ENCODE data around the gene CPN1. TPM values are rescaled to one million over a fixed set of nuclear protein-coding genes. Genes with fewer than 3 reads are reported as not detected.
"Not testable (repeated sequence)": the region's sequence is repeated elsewhere in the genome, so short reads cannot be mapped to it uniquely, and the experiment has no call there.

CPN1 gene
- total RNA-seq, 1 experiment from 2014 or later: not detected

DNA sequence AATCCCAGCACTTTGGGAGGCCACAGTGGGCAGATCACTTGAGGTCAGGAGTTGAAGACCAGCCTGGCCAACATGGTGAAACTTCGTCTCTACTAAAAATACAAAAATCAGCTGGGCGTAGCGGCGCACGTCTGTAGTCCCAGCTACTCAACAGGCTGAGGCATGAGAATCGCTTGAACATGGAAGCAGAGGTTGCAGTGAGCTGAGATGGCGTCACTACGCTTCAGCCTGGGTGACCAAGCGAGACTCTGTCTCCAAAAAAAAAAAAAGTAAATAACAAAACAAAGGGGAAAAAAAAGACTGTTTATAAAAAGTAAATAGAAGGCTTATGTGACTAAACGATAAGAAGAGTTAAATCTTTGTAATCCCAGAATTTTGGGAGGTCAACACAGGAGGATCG, 56.9 kb downstream of the CPN1 start:
- DNase-seq (ENCODE audit: low read depth): no peak

DNA sequence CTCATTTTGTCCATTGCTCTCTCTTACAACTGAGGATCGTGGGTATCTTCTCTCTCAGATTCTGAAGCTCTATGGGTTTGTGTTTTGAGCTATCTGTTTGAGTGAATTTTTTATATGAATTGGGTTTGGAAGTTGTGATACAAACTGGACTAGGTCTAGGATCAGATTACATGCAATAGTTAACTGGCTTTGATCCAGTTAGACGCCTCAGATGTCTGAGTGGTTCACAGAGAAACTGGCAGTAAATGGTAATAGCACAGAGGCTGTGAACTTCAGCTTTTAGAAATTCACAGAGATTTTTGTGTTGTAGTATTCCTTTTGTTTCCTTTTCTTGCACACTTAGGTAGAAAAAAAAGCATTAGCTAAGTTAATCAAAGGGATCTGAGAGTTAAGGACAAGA, 59.3 kb downstream of the CPN1 start:
- DNase-seq (ENCODE audit: low read depth): peak; percentile 48

DNA sequence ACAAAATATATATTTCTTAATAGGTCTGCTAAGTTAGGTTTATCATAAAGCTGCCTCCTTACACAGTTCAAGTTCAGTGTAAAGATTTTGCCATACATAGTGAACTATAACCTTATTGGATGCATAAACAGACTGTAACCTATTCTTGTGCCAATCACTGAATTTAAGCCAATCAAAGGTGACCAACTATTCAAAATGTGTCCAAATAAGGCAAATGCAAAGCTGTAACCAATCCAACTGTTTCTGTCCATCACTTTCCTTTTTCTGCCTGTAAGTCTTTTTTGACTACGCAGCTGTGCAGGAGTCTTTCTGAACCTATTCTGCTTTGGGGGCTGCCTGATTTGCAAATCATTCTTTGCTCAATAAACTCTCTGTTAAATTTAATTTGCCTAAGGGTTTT, 60.3 kb downstream of the CPN1 start:
- DNase-seq (ENCODE audit: low read depth): peak; percentile 80

DNA sequence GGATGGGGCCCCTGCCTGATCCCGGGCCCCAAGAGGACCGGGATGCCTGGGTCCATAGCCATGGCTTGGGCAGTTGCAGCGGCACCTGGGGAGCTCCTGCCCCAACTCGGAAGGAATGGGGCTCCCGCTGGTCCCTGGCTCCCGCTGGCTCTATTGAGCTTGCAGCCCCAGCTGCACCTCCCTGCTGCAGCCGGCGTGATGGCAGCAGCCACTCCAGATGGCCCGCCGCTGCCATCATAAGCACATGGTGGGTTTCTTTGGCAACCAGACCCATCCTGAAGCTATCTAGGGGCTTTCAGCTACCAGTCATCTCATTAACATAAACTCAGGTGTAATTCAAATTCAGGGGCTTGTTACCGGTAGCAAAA, 60.8 kb downstream of the CPN1 start:
- DNase-seq (ENCODE audit: low read depth): no peak

DNA sequence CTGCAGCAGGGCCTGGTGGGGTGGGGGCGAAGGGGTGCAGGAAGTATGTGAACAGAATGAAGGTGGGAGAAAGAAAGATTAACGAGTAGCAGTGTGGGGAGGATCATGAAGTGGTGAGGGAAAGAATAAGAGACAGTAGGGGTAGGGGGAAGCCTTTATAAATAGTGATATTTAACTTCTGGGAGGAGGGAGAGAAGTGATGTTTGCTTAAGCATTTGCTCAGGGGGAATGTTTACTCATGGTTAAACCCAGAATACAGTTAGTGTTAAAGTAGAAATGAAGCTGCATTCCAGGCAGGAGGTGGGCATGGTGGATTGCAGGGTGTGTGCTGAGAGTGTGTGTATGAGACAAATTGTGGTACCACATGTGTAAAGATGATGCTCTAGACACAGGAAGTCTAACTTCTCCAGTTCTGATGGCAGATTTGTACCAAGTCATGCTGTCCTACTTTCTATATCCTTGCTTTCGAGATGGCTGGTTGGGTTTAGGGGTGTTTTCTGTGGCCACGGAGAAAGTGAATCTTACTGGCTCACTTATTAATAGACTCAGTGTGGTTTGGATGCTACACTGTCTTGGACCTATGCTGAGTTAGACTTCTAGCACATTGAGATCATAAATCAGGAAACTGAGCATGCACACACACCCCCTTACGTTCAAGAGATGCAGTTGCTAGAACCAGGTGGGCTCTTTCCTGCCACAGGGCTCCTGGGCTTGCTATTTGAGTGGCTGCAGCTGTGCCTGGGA, 61.4 kb downstream of the CPN1 start:
- DNase-seq (ENCODE audit: low read depth): no peak

DNA sequence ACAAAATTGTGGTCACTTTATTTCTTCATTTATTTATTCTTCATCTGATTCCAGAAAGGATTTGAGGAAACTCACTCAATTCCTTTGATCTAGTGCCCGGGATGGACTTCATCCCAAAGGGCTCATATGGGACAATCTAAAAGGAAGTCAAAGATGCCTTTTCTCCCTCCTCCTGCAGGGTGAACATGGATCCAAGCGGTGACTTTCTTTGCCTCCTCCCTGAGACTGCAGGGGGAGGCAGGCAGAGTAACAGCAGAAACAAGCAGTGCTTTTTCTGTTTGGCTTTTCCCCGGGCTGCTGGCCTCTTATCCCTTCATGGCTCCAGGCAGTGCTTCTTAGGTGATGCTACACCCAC, 61.9 kb downstream of the CPN1 start:
- no peak for DNase-seq (ENCODE audit: low read depth)

DNA sequence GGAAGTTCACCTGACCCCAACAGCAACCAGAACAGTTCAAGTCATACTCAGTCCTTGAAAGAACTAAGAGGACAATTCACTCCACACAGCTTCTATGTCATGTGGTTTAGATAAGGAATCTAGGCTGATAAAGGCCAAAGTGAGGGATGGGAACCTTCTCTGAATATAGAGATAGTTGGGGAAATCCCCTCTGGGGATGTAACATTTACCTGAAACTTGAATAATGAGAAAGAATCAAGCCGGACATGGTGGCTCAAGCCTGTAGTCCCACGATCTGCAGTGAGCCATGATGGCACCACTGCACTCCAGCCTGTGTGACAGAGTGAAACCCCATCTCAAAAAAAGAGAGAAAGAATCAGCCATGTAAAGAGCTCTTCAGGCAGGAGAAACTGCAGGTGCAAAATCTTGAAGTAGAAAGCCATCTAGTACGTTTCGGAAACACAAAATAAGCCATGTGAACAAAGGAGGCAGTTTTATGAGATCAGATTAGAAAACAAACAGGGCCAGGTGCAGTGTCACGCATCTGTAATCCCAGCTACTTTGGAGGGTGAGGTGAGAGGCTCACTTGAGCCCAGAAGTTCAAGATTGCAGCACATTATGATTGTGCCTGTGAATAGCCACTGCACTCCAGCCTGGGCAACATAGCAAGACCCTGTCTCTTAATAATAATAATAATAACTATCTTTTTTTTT, 67.5 kb downstream of the CPN1 start:
- DNase-seq (ENCODE audit: low read depth): no peak

DNA sequence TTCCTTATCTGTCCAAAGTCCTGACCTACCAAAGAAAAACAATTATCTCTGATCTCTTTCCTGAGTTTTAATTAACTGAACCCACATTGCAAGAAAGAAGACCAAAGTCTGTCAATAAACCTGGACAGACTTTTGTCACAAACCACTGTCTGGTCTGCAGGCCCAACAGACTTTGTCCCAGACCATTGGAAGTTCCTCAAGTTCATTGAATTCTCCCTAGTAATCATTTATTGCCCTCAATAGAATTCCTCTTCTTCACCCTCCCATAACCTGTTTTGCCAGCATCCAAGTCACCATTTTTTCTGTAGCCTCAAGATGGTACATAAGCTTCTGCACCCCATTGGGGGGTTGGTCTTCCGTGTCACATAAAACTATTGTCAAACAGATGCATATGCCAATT, 68.0 kb downstream of the CPN1 start:
- no peak for DNase-seq (ENCODE audit: low read depth)

DNA sequence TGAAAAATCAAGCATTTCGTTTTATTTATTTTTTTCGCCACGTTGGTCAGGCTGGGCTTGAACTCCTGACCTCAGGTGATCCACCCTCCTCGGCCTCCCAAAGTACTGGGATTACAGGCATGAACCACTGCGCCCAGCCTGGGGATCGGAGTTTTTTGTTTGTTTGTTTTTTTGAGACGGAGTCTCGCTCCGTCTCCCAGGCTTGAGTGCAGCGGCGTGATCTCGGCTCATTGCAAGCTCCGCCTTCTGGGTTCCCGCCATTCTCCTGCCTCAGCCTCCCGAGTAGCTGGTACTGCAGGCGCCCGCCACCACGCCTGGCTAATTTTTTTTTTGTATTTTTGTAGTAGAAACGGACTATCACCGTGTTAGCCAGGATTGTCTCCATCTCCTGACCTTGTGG, 69.8 kb downstream of the CPN1 start:
- not testable (repeated sequence) for DNase-seq (ENCODE audit: low read depth)

DNA sequence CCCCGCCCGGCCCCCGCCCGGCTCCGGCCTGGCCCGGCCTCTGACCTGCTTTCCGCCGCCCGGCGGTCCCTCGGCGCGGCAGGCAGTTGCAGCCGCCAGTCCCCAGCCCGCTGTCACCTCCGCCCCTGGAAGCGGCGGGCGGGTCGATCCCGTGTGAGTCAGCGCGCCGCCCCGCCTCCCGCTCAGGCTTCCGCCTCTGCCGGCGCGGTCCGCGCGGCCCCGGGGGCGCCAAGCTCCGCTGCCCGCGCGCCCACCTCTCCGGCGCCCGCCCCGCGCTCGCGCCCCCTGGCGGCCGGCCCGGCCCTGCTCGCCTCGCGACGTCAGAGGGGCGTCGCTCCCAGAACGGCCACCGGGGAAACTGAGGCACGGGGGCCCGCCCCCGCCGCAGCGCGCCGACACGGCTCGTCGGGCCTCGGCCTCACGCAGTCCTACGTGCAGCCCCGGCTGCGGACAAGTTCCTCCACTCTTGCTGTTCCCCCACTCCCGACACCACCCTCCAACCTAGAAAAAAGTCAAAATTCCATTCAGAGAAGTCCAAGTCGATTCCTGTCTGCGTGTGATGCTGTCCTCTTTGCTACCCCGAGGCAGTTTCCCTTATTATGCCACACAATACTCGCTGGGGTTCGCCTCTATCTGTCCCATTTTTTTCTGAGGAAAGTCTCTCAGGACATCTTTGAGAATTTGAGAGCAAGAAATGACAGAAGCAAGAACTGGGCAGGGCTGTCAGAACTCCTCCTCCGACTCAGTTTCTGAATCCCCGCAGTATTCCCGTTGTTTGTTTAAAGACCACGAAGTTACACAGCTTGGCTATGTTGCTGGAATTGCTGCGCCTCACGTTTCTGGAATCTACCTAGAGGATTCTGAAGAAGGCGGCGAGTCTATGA, 71.6 kb downstream of the CPN1 start, which contains the start of gene DNMBP:
Gene DNMBP, minus strand, starts transcription at position 155 of the 884 bp plus-strand sequence. CDS start 37,823 bp downstream, outside the sequence.
- DNase-seq (ENCODE audit: low read depth): peak; percentile 78

DNA sequence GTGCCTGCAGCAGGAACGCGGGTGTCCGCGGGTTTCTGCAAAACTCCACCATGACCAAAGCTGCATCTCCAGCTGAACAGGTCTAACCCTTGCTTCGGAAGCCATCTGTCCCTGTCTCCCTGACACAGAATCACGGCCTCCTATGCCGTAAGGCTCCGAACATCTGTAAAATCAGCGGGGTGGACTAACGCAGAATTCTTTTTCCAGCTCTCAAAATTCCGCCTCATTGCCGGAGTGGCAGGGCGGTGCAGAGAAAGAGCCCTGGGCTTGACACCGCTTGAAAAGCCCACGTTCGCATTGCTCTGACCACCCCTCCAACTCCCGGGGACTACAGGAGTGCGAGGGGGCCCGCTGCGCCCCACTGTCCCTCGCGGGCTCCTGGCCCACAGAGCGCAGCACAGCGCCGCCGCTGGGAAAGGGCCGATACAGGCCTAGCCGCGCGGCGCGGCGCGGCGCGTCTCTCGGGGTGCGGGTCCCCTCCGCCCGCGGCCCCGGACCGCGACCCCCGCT, 72.3 kb downstream of the CPN1 start:
- DNase-seq (ENCODE audit: low read depth): peak; percentile 52

DNA sequence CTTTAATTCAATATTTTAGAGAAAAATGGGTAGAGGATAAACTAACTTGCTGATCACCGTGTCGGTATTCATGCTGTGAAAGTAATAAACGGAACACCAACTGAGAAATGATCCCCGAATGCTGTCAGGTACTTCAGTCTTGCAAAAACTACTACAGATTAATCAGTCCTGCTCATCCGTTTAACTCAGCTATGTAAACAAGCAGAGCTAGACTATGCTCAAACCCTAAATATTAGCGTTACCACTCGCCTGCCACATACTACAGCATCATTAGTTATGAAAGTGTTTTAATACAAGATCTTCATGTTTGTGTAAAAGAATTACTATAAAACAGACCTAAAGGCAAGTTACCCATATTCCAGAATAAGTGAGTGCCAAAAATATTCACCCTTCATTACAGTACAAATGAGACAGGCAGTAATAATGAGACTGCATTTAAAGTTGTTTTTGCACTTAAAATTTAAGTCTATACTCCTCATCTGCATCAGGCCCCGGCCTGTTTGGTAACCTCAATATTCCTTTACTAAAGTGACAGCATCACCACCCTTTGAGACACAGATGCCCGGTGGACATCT, 72.9 kb downstream of the CPN1 start:
- no peak for DNase-seq (ENCODE audit: low read depth)

DNA sequence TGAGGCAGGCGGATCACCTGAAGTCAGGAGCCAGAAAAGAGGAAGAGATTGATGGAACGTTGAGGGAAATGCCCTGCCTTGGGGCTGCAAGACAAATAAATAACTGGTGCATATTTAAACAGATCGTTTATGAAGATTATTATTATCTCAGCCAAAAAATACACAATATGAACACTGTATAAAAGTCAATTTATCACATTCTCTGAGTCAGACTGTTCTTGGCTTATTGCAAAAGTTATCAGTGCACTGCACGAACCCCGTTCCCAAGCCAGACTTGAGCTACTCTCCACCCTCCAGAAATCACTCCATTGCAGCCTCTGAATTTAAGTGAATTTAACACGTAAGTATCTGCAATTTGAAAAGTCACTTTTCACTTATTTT, 73.5 kb downstream of the CPN1 start:
- peak; percentile 51 for DNase-seq (ENCODE audit: low read depth)

DNA sequence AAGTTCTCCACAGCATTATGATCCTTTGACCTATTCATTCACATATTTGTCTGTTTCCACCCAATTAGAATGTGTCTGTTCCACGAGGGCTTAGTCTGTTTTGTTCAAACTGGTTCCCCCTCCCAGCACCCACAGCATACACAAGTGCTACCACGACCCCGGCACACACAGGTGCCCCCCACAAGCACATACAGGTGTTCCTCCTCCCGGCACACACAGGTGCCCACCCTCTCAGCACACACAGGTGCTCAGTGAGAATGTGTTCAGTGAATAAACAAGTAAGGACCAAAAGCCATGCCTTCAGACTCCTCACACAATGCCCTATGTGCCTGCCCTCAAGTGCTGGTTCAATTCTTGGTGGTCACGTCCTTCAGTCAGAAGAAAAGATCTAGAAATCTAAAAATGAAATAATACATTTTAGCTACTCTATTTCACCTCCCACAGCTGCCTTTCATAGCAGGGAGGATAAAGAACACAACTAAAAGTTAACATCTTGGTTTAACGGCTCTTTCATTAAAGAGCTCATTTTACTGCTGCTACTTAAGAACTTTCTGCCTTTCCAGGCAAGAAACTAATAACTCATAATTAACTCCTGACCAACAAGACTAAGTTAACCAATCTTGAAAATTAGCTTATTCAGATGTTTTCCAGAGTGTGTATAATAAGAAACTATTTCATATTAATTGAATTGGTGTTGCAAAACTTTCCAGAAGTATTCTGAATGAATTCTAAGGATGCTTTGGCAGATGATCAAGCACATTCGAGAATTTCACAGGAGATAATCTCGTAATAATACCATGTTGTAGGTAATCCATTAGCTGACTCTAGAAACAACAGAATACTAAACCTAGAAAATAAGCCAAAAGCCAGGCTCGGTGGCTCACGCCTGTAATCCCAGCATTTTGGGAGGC, 74.2 kb downstream of the CPN1 start:
- no peak for DNase-seq (ENCODE audit: low read depth)

DNA sequence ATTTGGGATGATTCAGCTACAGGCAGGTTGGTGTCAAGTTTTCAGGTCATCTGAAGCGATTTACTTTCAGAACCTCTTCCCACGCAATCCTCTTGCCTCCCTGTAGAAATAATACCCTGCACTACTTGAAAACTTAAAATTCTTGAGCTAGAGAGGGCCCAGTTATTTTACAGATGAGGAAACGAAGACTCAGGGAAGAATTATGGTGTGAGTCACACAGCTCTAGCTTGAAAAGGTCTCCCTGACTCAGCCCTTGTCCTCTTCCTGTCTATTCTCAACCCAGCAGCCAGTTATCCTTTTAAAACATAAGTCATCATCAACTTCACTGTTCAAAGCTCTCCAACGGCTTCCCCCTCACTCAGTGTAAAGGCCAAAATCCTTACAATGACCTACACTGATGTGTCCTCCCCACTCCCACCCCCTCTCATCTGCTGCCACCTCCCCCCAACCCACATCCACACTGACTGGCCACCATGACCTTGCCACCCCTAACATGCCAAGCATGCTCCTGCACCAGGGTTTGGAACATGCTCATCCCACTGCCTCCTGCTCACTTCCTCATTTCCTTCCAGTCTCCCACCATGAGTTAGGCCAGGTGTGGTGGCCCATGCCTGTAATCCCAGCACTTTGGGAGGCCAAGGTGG, 75.3 kb downstream of the CPN1 start:
- peak; percentile 94 for DNase-seq (ENCODE audit: low read depth)

DNA sequence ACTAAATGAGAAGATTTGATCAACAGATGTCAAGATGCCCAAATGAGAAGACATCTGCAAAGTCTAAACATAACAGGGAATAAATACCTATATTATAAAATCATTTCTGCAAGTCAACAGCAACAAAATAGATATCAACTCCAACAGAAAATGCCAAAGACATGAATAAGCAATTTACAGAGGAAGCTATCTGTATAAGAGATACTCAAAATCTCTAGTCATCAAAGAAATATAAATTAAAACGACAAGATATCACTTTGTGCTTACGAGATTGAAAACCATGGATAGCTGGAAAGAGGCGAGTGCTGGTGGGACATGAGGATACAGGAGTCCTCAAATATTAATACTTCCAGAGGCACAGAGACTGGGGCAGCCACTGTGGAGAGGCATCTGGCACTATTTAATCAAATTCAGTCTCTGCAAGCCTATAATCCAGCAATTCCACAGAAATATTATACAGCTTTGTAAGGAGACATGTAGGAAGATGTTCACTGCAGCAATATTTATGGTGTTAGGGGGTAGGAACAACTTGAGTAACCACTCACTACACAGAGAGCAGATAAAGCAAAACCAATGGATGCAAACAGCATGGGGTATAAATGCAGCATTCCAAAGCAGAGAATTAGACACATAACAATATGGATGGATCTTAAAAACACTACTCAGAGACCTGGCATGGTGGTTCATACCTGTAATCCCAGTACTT, 76.7 kb downstream of the CPN1 start:
- no peak for DNase-seq (ENCODE audit: low read depth)

DNA sequence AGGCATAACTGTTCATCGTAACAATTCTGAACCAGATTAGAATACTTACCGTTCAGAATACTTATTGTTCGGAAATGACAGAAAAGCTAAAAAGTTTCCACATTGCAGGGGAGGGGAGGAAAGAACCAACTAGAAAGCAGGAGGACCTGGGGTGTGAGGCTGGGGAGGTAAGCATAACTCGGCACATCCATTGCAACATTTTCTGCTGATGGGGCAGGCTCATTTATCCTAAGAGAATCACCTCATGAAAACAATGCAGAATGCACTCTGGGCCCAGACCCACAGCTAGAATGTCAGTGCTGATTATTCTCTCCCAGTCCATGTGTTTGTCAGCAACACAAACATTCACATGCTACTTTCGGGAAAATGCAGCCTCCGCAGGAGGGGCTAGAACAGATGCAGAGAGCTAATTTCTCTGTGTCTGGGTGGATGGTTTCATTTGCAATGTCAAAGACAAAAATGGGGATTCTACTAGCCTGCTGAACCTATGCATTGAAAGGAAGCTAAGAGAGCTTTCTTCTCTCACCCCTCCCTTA, 81.5 kb downstream of the CPN1 start:
- DNase-seq (ENCODE audit: low read depth): no peak

DNA sequence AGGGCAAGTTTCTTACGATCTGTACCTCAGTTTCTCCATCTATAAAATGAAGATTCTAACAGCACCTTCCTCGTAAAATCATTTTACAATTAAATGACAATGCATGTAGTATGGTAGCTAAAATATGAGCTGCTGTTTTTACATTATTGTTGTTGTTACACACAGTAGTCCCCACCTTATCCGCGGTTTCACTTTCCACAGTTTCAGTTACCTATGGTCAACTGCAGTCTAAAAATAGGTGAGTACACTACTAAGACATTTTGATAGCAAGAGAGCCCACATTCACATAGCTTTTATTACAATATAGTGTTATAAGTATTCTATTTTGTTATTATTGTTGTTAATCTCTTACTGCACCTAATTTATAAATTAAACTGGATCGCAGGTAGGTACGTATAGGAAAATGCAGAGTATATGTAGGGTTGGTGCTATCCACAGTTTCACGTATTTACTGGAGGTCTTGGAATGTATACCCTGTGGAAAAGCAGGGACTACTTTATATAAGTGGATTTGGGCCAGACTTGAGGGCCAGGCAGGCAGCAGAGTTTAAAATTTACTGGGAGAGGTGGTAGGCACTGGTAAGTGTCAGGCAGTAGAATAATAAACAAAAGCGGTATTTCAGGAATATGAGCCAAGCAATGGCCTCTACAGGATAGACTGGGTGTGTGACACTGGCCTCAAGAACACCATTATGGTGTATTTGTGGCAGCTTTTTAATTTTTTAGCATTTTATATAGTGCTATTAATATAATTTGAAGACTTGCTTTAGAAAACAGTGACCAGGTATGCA, 82.2 kb downstream of the CPN1 start:
- DNase-seq (ENCODE audit: low read depth): no peak

All from LHCN-M2 (cell line).